Fibroblast of lung (primary cell): ENCODE data around the gene MRPL49. TPM values are rescaled to one million over a fixed set of nuclear protein-coding genes. Genes with fewer than 3 reads are reported as not detected.

Experiments used
- DNase-seq, 2 donors: peaks; one replicate each; pipeline versions ENCODE4 v3.0.0 to v3.0.0-alpha.2; 2010; ENCODE audit warnings: low read depth in 2 of 2
- H2AFZ ChIP-seq: 2 replicates; pipeline ENCODE4 v1.5.1; 2012; ENCODE audit warnings: low read length, control low read depth, inconsistent platforms
- H3K27ac ChIP-seq: 2 replicates; pipeline ENCODE4 v1.5.1; 2011; ENCODE audit warnings: low read length, control low read depth; ENCODE audit not compliant: insufficient read depth
- H3K27me3 ChIP-seq: 2 replicates; pipeline ENCODE4 v1.5.1; 2011; ENCODE audit warnings: mild to moderate bottlenecking, low read length; ENCODE audit not compliant: control insufficient read depth, insufficient read depth
- H3K36me3 ChIP-seq: 2 replicates; pipeline ENCODE4 v1.5.1; 2011; ENCODE audit warnings: low read length; ENCODE audit not compliant: control insufficient read depth, insufficient read depth
- H3K4me1 ChIP-seq: 2 replicates; pipeline ENCODE4 v1.5.1; 2011; ENCODE audit warnings: low read length; ENCODE audit not compliant: control insufficient read depth, insufficient read depth; ENCODE audit errors: extremely low read depth
- H3K4me2 ChIP-seq: 2 replicates; pipeline ENCODE4 v1.5.1; 2011; ENCODE audit warnings: low read length, control low read depth; ENCODE audit not compliant: insufficient read depth; ENCODE audit errors: extremely low read depth
- H3K4me3 ChIP-seq, 4 experiments: fragments of 200-600 bp in 1 of 4; sonication (generic) in 1 of 4; replicated peaks in 1 of 4; 2 replicates each; pipeline ENCODE4 v1.5.1; 2011 to 2016; ENCODE audit warnings: low read length in 4 of 4, low read depth in 3 of 4, mild to moderate bottlenecking in 3 of 4, control low read depth in 2 of 4, inconsistent platforms in 1 of 4, mixed read lengths in 1 of 4; ENCODE audit not compliant: insufficient read depth in 1 of 4; ENCODE audit errors: control extremely low read depth in 1 of 4
- H3K79me2 ChIP-seq: 2 replicates; pipeline ENCODE4 v1.5.1; 2012; ENCODE audit warnings: mild to moderate bottlenecking, low read length, inconsistent platforms; ENCODE audit not compliant: control insufficient read depth, insufficient read depth
- H3K9ac ChIP-seq: 2 replicates; pipeline ENCODE4 v1.5.1; 2011; ENCODE audit warnings: mild to moderate bottlenecking, low read length, control low read depth; ENCODE audit not compliant: insufficient read depth
- H3K9me3 ChIP-seq: 2 replicates; pipeline ENCODE4 v1.5.1; 2012; ENCODE audit warnings: low read depth, low read length; ENCODE audit not compliant: control insufficient read depth, insufficient read depth
- H4K20me1 ChIP-seq: 2 replicates; pipeline ENCODE4 v1.5.1; 2011; ENCODE audit warnings: low read length; ENCODE audit not compliant: control insufficient read depth, insufficient read depth; ENCODE audit errors: extremely low read depth
- CTCF ChIP-seq, 2 donors: IDR thresholded peaks in 1 of 2; conservative IDR thresholded peaks in 1 of 2; 1 replicate in 1 of 2; 2 replicates in 1 of 2; pipeline ENCODE4 v1.5.1; 2011 to 2012; ENCODE audit warnings: low read length in 2 of 2, control low read depth in 1 of 2, inconsistent platforms in 1 of 2, low read depth in 1 of 2, mild to moderate bottlenecking in 1 of 2
- EZH2 ChIP-seq: IDR thresholded peaks from 2 replicates; pipeline ENCODE4 v1.5.1; 2012; ENCODE audit warnings: low read length, control low read depth, mild to moderate bottlenecking; ENCODE audit errors: missing control alignments
- polyA plus RNA-seq, 2 donors: library from polyadenylated mRNA; depleted of rRNA in 1 of 2; stranded (reverse) in 1 of 2; unstranded in 1 of 2; fragments of >200 nt; gene quantifications; 2 replicates each; pipeline ENCODE4 v1.2.1, GENCODE V29; 2011 to 2012; ENCODE audit warnings: missing spikeins in 1 of 2
- total RNA-seq: library from RNA; depleted of rRNA; stranded (reverse); fragments of >200 nt; gene quantifications from 2 replicates; pipeline ENCODE4 v1.2.1, GENCODE V29; 2014

Gene MRPL49
- total and polyA plus RNA-seq, 2 donors (not counting 1 experiment from before 2014, with no cell fraction given) = 55.5 to 70.8 TPM

DNA sequence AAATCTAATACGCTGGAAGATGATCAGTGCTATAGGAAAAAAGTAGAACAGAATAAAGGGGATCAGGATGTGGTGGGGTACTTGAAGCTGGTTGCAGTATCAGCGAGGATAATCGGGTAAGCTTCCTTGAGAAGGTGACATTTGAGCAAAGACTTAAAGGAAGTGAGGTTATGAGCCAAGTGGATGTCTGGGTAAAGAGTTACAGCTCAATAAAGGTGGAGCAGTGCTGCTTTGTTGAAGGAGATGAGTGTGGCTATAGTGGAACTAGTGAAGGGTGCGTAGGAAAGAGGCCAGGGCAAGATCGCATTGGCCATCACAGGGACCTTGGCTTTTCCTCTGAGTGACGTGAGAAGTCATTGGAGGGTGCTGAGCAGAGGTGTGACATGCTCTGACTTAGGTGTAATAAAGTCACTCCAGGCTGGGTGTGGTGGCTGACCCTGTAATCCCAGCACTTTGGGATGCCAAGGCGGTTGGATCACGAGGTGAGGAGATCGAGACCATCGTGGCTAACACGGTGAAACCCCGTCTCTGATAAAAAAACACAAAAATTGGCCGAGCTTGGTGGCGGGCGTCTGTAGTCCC lies 14.5 kb downstream of the MRPL49 start:
- no peak overlapping the region for H3K27ac ChIP-seq
- H3K9me3 ChIP-seq = no peaks in the 10 kb centered on the region
- no peak for DNase-seq
- peaks cover 23% of the 10 kb centered on the region for H3K79me2 ChIP-seq
- no peak overlapping the region for H3K4me2 ChIP-seq
- no peak for TF ChIP-seq EZH2
- peaks cover 8% of the 10 kb centered on the region for H3K36me3 ChIP-seq
- peaks cover 5% of the 10 kb centered on the region for H3K27me3 ChIP-seq
- H4K20me1 ChIP-seq = no peaks in the 10 kb centered on the region
- no peak overlapping the region for H2AFZ ChIP-seq
- no peak overlapping the region for H3K9ac ChIP-seq
- H3K4me3 ChIP-seq = no peak overlapping the region
- peaks cover 10% of the 10 kb centered on the region for H3K4me1 ChIP-seq

DNA sequence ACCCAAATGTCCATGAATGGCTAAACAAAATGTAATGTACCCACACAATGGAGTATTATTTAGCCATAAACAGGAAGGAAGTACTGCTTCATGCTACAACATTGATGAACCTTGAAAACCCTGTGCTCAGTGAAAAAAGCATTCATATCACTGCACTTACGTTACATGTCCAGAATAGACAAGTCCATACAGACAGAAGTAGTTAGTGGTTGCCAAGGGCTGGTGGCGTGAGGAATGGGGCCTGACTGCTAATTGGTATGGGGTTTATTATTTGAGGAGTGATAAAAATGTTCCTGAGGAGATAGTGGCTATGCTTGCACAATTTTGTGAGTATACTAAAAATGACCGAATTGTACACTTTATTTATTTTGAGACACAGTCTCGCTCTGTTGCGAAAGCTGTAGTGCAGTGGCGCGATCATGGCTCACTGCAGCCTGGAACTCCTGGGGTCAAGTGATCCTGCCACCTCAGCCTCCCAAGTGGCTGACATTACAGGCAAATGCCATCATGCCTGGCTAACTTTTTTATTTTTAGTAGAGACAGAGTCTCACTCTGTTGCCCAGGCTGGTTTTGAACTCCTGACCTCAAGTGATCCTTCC lies 19.9 kb downstream of the MRPL49 start:
- Histone ChIP-seq H3K36me3 (no peaks in the 10 kb centered on the region), H3K4me3 (no peak overlapping the region), H3K4me1 (no peaks in the 10 kb centered on the region), H4K20me1 (no peaks in the 10 kb centered on the region), H2AFZ (no peak overlapping the region), H3K4me2 (no peak overlapping the region), H3K79me2 (no peaks in the 10 kb centered on the region), H3K9ac (no peak overlapping the region), H3K27ac (no peak overlapping the region), H3K9me3 (no peaks in the 10 kb centered on the region), H3K27me3 (peaks cover 15% of the 10 kb centered on the region)
- TF ChIP-seq EZH2 (no peak), CTCF (conservative IDR thresholded peaks at IDR 0.05 in 1 of 2, IDR thresholded peaks at IDR 0.05 in 1 of 2; ENCODE audit: low read depth in 1 of 2, low read length in 2 of 2) (no peak)
- DNase-seq = no peak

GRCh38 chr11:65147352-65148075 lies 25.4 kb downstream of the MRPL49 start:
- Histone ChIP-seq H3K9me3 (no peaks in the 10 kb centered on the region), H3K36me3 (no peaks in the 10 kb centered on the region), H4K20me1 (no peaks in the 10 kb centered on the region), H3K79me2 (no peaks in the 10 kb centered on the region), H3K9ac (no peak overlapping the region), H3K27me3 (peaks cover 3% of the 10 kb centered on the region), H3K27ac (no peak overlapping the region), H3K4me3 (no peak overlapping the region), H3K4me2 (no peak overlapping the region), H3K4me1 (peaks cover 2% of the 10 kb centered on the region), H2AFZ (no peak overlapping the region)
- no peak for DNase-seq
- TF ChIP-seq CTCF (conservative IDR thresholded peaks at IDR 0.05 in 1 of 2, IDR thresholded peaks at IDR 0.05 in 1 of 2; ENCODE audit: low read depth in 1 of 2, low read length in 2 of 2) (no peak), EZH2 (no peak)
